Kidney (tissue), 14 donors: Measurements from ENCODE around the gene SMC1B. TPM values are rescaled to one million over a fixed set of nuclear protein-coding genes. Genes with fewer than 3 reads are reported as not detected.

ENCODE experiments used
- DNase-seq, 5 donors: peaks; one replicate each; pipeline ENCODE4 v3.0.0-alpha.2; 2013 to 2020
- FAIRE-seq: peaks from 2 replicates; lab custom pipeline; 2012; peaks lifted over from hg19 to GRCh38; lab: Jason Lieb, UNC
- H3K27ac ChIP-seq, 2 donors: one replicate each; pipeline ENCODE4 v1.7.0; 2013; ENCODE audit warnings: low read depth in 2 of 2, low read length in 2 of 2, inconsistent platforms in 1 of 2
- H3K27me3 ChIP-seq: one replicate; pipeline ENCODE4 v1.7.1; 2013; ENCODE audit warnings: low read length, inconsistent platforms; ENCODE audit not compliant: control insufficient read depth, insufficient read depth
- H3K36me3 ChIP-seq, 3 donors: one replicate each; pipeline versions ENCODE4 v1.7.0 to v1.7.1; 2013; ENCODE audit warnings: low read length in 3 of 3, control low read depth in 1 of 3, inconsistent platforms in 1 of 3; ENCODE audit not compliant: insufficient read depth in 3 of 3, control insufficient read depth in 2 of 3
- H3K4me1 ChIP-seq, 3 donors: one replicate each; pipeline versions ENCODE4 v1.7.0 to v1.7.1; 2013; ENCODE audit warnings: low read length in 3 of 3, inconsistent platforms in 1 of 3, low read depth in 1 of 3; ENCODE audit not compliant: control insufficient read depth in 2 of 3, insufficient read depth in 2 of 3
- H3K4me3 ChIP-seq, 3 donors: one replicate each; pipeline versions ENCODE4 v1.7.0 to v1.8.1; 2013; ENCODE audit warnings: low read length in 3 of 3, control low read depth in 1 of 3, inconsistent platforms in 1 of 3
- H3K9ac ChIP-seq, 3 donors: one replicate each; pipeline versions ENCODE4 v1.7.0 to v1.7.1; 2013; ENCODE audit warnings: low read length in 3 of 3, control low read depth in 1 of 3, inconsistent platforms in 1 of 3
- H3K9me3 ChIP-seq, 3 donors: one replicate each; pipeline versions ENCODE4 v1.7.0 to v1.7.1; 2013; ENCODE audit warnings: low read length in 3 of 3, control low read depth in 1 of 3, inconsistent platforms in 1 of 3; ENCODE audit not compliant: control insufficient read depth in 2 of 3, insufficient read depth in 1 of 3
- CTCF ChIP-seq: IDR thresholded peaks from 3 replicates; pipeline ENCODE4 v1.5.1; 2012; ENCODE audit warnings: mild to moderate bottlenecking, moderate library complexity, borderline replicate concordance; ENCODE audit not compliant: insufficient read depth; ENCODE audit errors: extremely low read depth
- intact Hi-C: fragments of 100-400 bp; cut with DNase I; formaldehyde crosslinking; loops from one replicate; pipeline ENCODE4 v1.11.1; 2022
- polyA plus RNA-seq: library from polyadenylated mRNA; stranded (reverse); fragments of 350-450 nt; fragmentation: Illumina TruSeq; extraction: RNeasy Lipid Tissue Mini Kit (QIAGEN cat#74804); gene quantifications from one replicate; pipeline ENCODE4 v1.2.3, GENCODE V29; 2014; ENCODE audit warnings: low read depth, low replicate concordance; ENCODE audit not compliant: insufficient read depth
- total RNA-seq: library from RNA; stranded (reverse); fragmentation: NEBNext Ultra II Directional; extraction: Animal tissue kit (Norgen Biotek cat#: 25700); gene quantifications from one replicate; pipeline ENCODE4 v1.2.1, GENCODE V29; 2021
- donor health status: control.
- donor health status: control.
- donor health status: control.
- donor health status: control.
- donor health status: control.
- donor health status: DM: yes; HTN: yes; CAD: no.
- donor health status: Normal renal cell carcinoma (clear cell type).

SMC1B gene
- total and polyA plus RNA-seq, 2 donors from 2014 or later, result not detected

DNA sequence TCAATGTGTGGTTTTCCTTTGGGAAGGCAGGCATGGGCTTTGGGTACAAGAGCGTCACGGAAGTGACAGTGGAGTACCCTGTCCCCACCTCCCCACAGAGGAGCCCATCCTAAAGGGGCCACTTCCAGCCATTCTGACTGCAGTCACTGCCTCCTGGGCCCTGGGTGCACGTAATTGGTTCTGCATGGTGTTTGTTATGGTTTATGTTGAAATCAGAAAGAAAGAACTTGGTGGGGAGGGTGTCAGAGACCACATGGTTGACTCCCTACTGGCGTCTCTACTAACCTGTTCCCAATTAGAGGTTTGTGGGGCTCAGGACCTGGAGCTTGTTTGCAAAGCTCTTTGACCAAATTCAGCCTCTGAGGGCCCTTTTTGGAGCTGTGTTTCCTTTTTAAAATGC is 40.9 kb upstream of the SMC1B start:
- DNase-seq (no peak), FAIRE-seq (no peak)
- H3K4me1 ChIP-seq, result peaks cover 0 to 2% (median 2%) of the 10 kb centered on the region in 3 donors
- no peaks in the 10 kb centered on the region for H3K27me3 ChIP-seq
- no peaks in the 10 kb centered on the region for H3K36me3 ChIP-seq
- H3K27ac ChIP-seq, result no peak overlapping the region
- H3K4me3 ChIP-seq, result no peak overlapping the region
- H3K9me3 ChIP-seq, result no peaks in the 10 kb centered on the region
- no peak for TF ChIP-seq CTCF
- H3K9ac ChIP-seq, result no peak overlapping the region
- intact Hi-C loops, result no loop called here

DNA sequence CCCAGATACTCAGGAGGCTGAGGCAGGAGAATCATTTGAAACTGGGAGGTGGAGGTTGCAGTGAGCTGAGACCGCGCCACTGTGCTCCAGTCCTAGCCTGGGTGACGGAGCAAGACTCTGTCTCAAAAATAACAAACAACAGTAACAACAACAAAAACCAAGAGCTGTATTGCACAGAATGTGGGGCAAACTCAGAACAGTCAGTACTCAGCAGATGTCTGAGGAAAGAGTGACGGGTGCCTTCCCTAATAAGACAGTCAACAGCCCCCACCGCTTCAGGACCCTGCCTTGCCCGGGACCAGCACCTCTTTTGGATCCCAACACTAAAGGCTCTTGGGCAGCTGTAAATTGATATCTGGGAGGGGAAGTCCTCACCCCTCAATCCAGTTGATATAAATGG is 40.4 kb upstream of the SMC1B start:
- H3K9ac ChIP-seq, result no peak overlapping the region
- peaks cover 0 to 2% (median 2%) of the 10 kb centered on the region in 3 donors for H3K4me1 ChIP-seq
- H3K36me3 ChIP-seq, result no peaks in the 10 kb centered on the region
- H3K27me3 ChIP-seq, result no peaks in the 10 kb centered on the region
- FAIRE-seq (no peak), DNase-seq (no peak)
- intact Hi-C loops, result no loop called here
- TF ChIP-seq CTCF, result no peak
- no peak overlapping the region for H3K4me3 ChIP-seq
- no peaks in the 10 kb centered on the region for H3K9me3 ChIP-seq
- no peak overlapping the region for H3K27ac ChIP-seq

DNA sequence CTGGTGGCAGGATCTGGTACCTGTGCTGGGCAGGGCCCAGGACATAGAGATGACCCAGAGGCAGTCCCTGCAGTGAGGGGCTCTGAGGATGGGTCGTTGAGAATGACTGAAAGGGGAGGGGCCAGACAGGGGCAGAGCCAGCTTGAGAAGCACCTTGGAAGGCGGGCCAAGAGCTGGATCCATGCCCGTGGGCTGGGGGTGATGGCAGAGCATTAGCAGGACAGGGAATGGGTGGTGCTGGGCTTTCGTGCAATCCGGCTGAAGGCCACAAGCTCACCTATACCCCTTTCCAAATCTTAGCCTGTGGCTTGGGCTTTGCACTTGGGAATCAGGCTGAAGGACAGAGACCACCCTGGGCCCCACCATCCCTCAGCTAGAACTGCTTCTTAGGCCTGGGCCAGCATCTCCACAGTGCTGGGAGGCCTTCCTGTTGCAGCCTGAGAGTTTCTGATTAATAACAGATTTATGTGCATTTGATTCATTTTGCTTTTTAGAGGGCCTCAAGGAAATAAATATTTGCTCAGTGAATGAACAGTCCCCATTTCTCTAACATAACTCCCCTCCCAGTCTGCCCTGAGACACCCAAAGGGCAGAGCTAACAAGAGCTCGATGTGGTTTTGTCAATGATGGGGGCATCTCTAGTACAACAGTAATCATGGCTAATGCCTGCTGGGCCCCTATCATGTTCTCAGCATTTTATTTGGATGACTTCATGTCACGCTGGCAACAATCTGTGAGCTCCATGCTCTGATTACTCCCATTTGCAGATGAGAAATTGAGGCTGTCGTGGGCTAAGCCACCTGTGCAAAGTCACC is 39.4 kb upstream of the SMC1B start:
- no peak for FAIRE-seq
- intact Hi-C loops, result no loop called here
- H3K9ac ChIP-seq, result no peak overlapping the region

More for the DNA sequence above, 39.4 kb upstream of the SMC1B start:
- no peak for TF ChIP-seq CTCF
- Histone ChIP-seq H3K9me3 (no peaks in the 10 kb centered on the region), H3K4me3 (no peak overlapping the region), H3K36me3 (no peaks in the 10 kb centered on the region), H3K27me3 (no peaks in the 10 kb centered on the region), H3K27ac (no peak overlapping the region), H3K4me1 (peaks cover 0 to 2% (median 2%) of the 10 kb centered on the region in 3 donors)
- DNase-seq, result no peak
